Breast epithelium (tissue), 4 donors: Measurements from ENCODE around the gene CALCOCO2. TPM values are rescaled to one million over a fixed set of nuclear protein-coding genes. Genes with fewer than 3 reads are reported as not detected.

Experiments
- DNase-seq, 2 donors: peaks; one replicate each; pipeline ENCODE4 v3.0.0-alpha.2; 2019; ENCODE audit warnings: low spot score in 2 of 2
- H3K27ac ChIP-seq, 2 donors: fragments of 200-600 bp; sonication (generic) in 1 of 2; one replicate each; pipeline ENCODE4 v1.5.1; 2016 to 2019; ENCODE audit warnings: mild to moderate bottlenecking in 1 of 2
- H3K27me3 ChIP-seq, 2 donors: fragments of 200-600 bp; sonication (generic) in 1 of 2; one replicate each; pipeline versions ENCODE4 v1.5.1 to v1.6.0; 2017 to 2019; ENCODE audit warnings: control low read depth in 1 of 2, mild to moderate bottlenecking in 1 of 2
- H3K36me3 ChIP-seq: fragments of 200-600 bp; one replicate; pipeline ENCODE4 v1.5.1; 2019
- H3K4me1 ChIP-seq, 2 donors: fragments of 200-600 bp; sonication (generic); one replicate each; pipeline ENCODE4 v1.5.1; 2016 to 2019; ENCODE audit warnings: control low read depth in 1 of 2
- H3K4me3 ChIP-seq, 3 donors: fragments of 200-600 bp; sonication (generic); 1 replicate in 2 of 3; 2 replicates in 1 of 3; pipeline ENCODE4 v1.5.1; 2016 to 2019; ENCODE audit warnings: mild to moderate bottlenecking in 3 of 3, moderate library complexity in 2 of 3
- H3K9me3 ChIP-seq, 2 donors: fragments of 200-600 bp; sonication (generic) in 1 of 2; one replicate each; pipeline ENCODE4 v1.5.1; 2016 to 2019; ENCODE audit warnings: control low read depth in 1 of 2
- POLR2A ChIP-seq: fragments of 450-650 bp; IDR thresholded peaks from one replicate; pipeline ENCODE4 v1.6.1; 2016; ENCODE audit warnings: antibody characterized with exemption, mild to moderate bottlenecking, moderate library complexity
- POLR2AphosphoS5 ChIP-seq, 3 donors: sonication (generic); formaldehyde crosslinking; IDR thresholded peaks; one replicate each; pipeline ENCODE4 v1.6.1; 2017; ENCODE audit warnings: antibody characterized with exemption in 3 of 3
- intact Hi-C: fragments of 100-400 bp; cut with DNase I; formaldehyde crosslinking; loops from one replicate; pipeline ENCODE4 v1.15.1; 2023; ENCODE audit warnings: low total_unique reads
- total RNA-seq, 3 donors: library from RNA; depleted of rRNA; stranded (reverse); fragments of >200 nt; gene quantifications; one replicate each; pipeline ENCODE4 v1.1.0, GENCODE V29; 2016
- TF ChIP-seq, protein P1 (sequence below), 3 donors: fragments of 450-650 bp; IDR thresholded peaks; one replicate each; pipeline ENCODE4 v1.5.1; 2016 to 2017; ENCODE audit warnings: antibody characterized with exemption in 3 of 3, mild to moderate bottlenecking in 3 of 3, moderate library complexity in 3 of 3

CALCOCO2 gene
- total RNA-seq, 3 donors from 2014 or later = 134 to 262 (median 146) TPM

DNA sequence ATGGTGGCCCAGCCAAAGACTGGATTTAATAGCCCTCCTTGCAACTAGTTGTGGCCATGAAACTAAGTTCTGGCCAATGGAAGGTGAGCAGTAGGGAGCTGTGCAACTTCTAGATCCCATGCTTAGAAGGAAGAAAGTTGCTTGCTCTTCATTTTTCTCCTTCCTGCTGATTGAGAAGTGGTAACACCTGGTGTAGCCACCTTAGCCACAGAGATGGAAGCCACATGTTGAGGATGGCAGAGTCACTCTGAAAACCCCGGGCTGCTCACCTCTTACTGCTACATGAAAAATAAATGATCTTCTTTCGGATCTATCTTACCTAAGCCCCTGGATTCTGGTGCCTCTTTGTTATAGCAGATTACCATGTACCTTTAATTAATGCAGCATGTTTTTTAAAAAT lies 51.4 kb downstream of the CALCOCO2 start:
- Histone ChIP-seq H3K27me3 (no peaks in the 10 kb centered on the region), H3K9me3 (no peaks in the 10 kb centered on the region), H3K4me3 (no peak overlapping the region), H3K27ac (no peak overlapping the region), H3K4me1 (no peaks in the 10 kb centered on the region), H3K36me3 (no peaks in the 10 kb centered on the region)
- no peak for DNase-seq
- TF ChIP-seq POLR2AphosphoS5 (IDR thresholded peaks at IDR 0.05) (no peak), POLR2A (no peak)
- TF ChIP-seq, protein P1, sequence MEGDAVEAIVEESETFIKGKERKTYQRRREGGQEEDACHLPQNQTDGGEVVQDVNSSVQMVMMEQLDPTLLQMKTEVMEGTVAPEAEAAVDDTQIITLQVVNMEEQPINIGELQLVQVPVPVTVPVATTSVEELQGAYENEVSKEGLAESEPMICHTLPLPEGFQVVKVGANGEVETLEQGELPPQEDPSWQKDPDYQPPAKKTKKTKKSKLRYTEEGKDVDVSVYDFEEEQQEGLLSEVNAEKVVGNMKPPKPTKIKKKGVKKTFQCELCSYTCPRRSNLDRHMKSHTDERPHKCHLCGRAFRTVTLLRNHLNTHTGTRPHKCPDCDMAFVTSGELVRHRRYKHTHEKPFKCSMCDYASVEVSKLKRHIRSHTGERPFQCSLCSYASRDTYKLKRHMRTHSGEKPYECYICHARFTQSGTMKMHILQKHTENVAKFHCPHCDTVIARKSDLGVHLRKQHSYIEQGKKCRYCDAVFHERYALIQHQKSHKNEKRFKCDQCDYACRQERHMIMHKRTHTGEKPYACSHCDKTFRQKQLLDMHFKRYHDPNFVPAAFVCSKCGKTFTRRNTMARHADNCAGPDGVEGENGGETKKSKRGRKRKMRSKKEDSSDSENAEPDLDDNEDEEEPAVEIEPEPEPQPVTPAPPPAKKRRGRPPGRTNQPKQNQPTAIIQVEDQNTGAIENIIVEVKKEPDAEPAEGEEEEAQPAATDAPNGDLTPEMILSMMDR (IDR thresholded peaks at IDR 0.05) = no peak
- intact Hi-C loops = no loop called here

DNA sequence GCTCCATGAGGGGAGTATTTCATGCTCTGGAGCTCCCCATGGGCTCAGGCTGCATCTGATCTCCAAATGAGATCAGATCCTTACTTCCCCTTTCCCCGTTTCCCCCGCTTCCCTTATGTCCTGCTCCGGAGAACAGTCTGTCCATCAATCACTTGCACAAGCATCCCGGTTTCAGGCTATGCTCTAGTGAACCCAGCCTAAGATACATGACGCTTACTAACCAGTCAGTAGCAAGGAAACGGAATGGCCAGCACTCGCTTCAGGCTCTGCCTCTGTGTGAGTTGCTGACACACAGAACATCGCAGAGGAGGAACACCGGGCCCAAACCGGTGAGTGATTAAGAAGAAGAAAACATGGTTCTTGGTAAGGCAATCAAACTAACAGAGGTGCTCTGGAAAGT lies 52.3 kb downstream of the CALCOCO2 start:
- intact Hi-C loops = no loop called here
- Histone ChIP-seq H3K9me3 (no peaks in the 10 kb centered on the region), H3K27me3 (no peaks in the 10 kb centered on the region), H3K27ac (no peak overlapping the region), H3K36me3 (no peaks in the 10 kb centered on the region), H3K4me1 (no peaks in the 10 kb centered on the region), H3K4me3 (no peak overlapping the region)
- TF ChIP-seq POLR2A = no peak
- no peak for TF ChIP-seq POLR2AphosphoS5 (IDR thresholded peaks at IDR 0.05)
- TF ChIP-seq, protein P1 (IDR thresholded peaks at IDR 0.05) = no peak
- no peak for DNase-seq

DNA sequence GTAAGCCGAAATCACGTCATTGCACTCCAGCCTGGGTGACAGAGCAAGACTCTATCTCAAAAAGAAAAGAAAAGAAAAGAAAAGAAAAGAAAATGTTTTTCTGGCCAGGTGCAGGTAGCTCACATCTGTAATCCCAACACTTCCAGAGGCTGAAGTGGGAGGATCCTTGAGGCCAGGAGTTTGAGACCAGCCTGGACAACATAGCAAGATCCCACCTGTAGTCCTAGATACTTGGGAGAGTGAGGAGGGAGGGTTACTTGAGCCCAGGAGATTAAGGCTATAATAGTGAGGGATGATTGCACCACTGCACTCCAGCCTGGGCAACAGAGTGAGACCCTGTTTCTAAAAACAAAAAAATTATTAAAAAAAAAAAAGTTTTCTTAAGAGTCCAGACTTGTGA lies 59.3 kb downstream of the CALCOCO2 start:
- no peaks in the 10 kb centered on the region for H3K36me3 ChIP-seq
- peaks cover 0 to 10% of the 10 kb centered on the region in 2 donors for H3K4me1 ChIP-seq
- TF ChIP-seq POLR2A = no peak
- TF ChIP-seq, protein P1 (IDR thresholded peaks at IDR 0.05) = no peak
- TF ChIP-seq POLR2AphosphoS5 (IDR thresholded peaks at IDR 0.05) = no peak
- no peaks in the 10 kb centered on the region for H3K27me3 ChIP-seq
- intact Hi-C loops = no loop called here
- no peak overlapping the region for H3K4me3 ChIP-seq
- H3K9me3 ChIP-seq = no peaks in the 10 kb centered on the region
- no peak for DNase-seq
- no peak overlapping the region for H3K27ac ChIP-seq

DNA sequence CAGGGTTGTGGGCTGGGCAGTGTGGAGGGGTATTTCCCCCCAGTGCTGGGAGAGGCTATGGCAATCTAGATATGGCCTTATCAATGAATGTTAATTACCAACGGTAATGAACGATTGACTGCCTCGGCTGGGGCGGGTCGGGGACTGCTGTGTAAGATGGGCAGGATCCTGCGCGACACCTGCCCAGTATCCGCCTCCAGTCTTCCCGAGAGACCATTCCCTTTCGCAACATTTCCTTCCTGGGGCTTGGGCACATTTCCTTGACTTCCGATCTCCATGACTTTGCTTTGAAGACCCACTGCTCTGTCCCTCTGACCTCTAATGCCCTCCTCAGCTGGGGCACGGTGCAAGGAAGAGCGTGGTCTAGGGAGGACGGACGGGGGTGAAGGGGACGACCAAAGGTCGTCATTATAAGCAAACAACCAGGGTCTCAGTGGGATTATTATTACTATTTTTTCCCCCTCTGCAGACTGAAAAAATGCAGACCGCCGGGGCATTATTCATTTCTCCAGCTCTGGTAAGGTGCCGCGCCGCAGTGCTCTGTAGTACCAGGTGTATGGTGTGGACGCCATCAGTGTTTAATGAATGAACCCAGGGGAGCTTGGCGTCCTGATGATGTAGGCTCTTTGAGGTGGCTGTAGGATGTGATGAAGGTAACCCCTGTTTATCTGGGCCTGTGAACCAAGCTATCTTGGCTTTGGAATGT lies 62.3 kb downstream of the CALCOCO2 start:
- no peaks in the 10 kb centered on the region for H3K9me3 ChIP-seq
- peaks cover 0 to 10% of the 10 kb centered on the region in 2 donors for H3K4me1 ChIP-seq
- intact Hi-C loops = no loop called here
- TF ChIP-seq POLR2AphosphoS5 (IDR thresholded peaks at IDR 0.05) (no peak), POLR2A (no peak)
- TF ChIP-seq, protein P1 (IDR thresholded peaks at IDR 0.05) = no peak
- H3K4me3 ChIP-seq = peak overlapping the region; percentile 63 to 87 (median 70)
- no peak for DNase-seq
- no peaks in the 10 kb centered on the region for H3K27me3 ChIP-seq
- peaks cover 5% of the 10 kb centered on the region for H3K36me3 ChIP-seq
- H3K27ac ChIP-seq = peak overlapping the region; percentile 71 to 83

DNA sequence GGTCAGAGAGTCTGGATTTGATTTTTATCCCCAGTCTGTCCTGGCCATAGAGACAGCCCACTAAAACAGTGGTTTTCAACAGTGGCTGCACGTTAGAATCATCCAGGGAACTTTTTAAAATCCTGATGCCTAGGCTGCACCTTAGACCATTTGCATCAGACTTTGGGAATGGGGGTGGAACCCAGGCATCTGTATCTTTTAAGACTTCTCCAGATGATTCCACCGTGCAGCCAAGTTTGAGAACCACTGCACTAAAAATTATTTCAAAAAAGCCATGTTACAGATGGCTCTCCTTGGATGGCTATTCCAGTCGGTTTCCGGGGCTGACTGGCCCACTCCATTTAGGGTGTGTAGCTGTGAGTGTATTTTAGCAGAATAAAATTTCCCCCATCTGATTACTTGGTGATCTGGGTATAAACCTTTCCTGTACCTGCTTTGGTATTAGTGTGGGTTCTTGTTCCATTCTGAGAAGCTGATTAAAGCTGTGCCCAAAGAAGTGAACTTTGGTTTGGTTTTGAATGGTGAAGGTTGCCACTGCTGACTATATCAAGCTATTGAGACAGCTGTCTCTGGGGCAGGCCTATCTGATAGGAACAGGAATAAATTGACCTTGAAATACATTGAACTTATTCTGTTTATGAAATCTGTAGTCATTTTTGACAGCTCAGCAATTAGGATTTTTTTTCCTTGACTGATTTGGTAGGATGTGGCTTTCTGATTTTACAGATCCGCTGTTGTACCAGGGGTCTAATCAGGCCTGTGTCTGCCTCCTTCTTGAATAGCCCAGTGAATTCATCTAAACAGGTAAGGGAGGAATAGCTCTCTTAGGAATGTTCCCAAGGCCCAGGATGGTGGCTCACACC lies 63.0 kb downstream of the CALCOCO2 start:
- H3K36me3 ChIP-seq = peaks cover 5% of the 10 kb centered on the region
- TF ChIP-seq POLR2AphosphoS5 (IDR thresholded peaks at IDR 0.05) = no peak
- TF ChIP-seq, protein P1 (IDR thresholded peaks at IDR 0.05) = no peak
- no peak for TF ChIP-seq POLR2A
- intact Hi-C loops = no loop called here
- H3K9me3 ChIP-seq = no peaks in the 10 kb centered on the region
- H3K4me3 ChIP-seq = peak overlapping the region; percentile 63 to 87 (median 70)
- no peak overlapping the region for H3K27ac ChIP-seq
- no peaks in the 10 kb centered on the region for H3K27me3 ChIP-seq
- H3K4me1 ChIP-seq = peaks cover 0 to 10% of the 10 kb centered on the region in 2 donors
- no peak for DNase-seq
